HCT116 (cell line): ENCODE data around the gene LEUTX. TPM values are rescaled to one million over a fixed set of nuclear protein-coding genes. Genes with fewer than 3 reads are reported as not detected.

Experiments
- ATAC-seq: fragments of 200-7000 bp; cut with Tn5 transposase; 2 replicates; pipeline ENCODE4 v1.9.1; 2020; ENCODE audit warnings: mild to moderate bottlenecking, moderate library complexity
- BruUV-seq: library from RNA; stranded (reverse); fragments of 400-500 nt; replicated peaks from 2 replicates; lab custom pipeline; 2021; lab: Mats Ljungman, UMichigan
- CTCF ChIA-PET: fragments of 300-600 bp; sonication (Branson Sonifier 250); formaldehyde crosslinking; loops from one replicate; lab custom pipeline; 2021; ENCODE audit warnings: antibody characterized with exemption; lab: Charles Lee
- POLR2A ChIA-PET: fragments of 300-600, 350-600 bp; sonication (Branson Sonifier 250); formaldehyde crosslinking; loops from one replicate; lab custom pipeline; 2021; ENCODE audit warnings: antibody characterized with exemption; lab: Charles Lee
- RAD21 ChIA-PET, 2 experiments: fragments of 300-600 bp; sonication (Branson Sonifier 250); formaldehyde crosslinking; loops; one replicate each; lab custom pipeline; 2023; ENCODE audit warnings: low total read pairs in 2 of 2; ENCODE audit not compliant: uncharacterized antibody in 2 of 2, unreplicated experiment in 2 of 2, low non-redundant PET in 1 of 2; lab: Charles Lee
- DNase-seq: peaks from one replicate; pipeline ENCODE4 v3.0.0-alpha.2; 2010; ENCODE audit warnings: low read depth, low spot score
- H2AFZ ChIP-seq: fragments of 200-600 bp; shearing (Covaris generic), sonication (generic); 2 replicates; pipeline ENCODE4 v1.6.1; 2017; ENCODE audit warnings: low read depth, mixed run types, mixed read lengths, antibody characterized with exemption, low read length; ENCODE audit not compliant: poor library complexity, severe bottlenecking
- H3K27ac ChIP-seq: 2 replicates; pipeline ENCODE4 v1.5.1; 2012; ENCODE audit warnings: low read depth, low read length
- H3K27me3 ChIP-seq: fragments of 200-600 bp; sonication (generic); 2 replicates; pipeline ENCODE4 v1.6.1; 2016; ENCODE audit warnings: mixed run types, low read length, mixed read lengths; ENCODE audit not compliant: insufficient read depth
- H3K36me3 ChIP-seq, 2 experiments: fragments of 200-500 bp in 1 of 2; fragments of 200-600 bp in 1 of 2; sonication (Bioruptor generic) in 1 of 2; sonication (generic) in 1 of 2; 2 replicates each; pipeline versions ENCODE4 v1.5.1 to v1.6.1; 2014 to 2016; ENCODE audit warnings: low read length in 2 of 2, inconsistent platforms in 1 of 2, mixed read lengths in 1 of 2, mixed run types in 1 of 2; ENCODE audit not compliant: insufficient read depth in 2 of 2, control insufficient read depth in 1 of 2
- H3K4me1 ChIP-seq, 2 experiments: fragments of 200-600 bp in 1 of 2; sonication (generic) in 1 of 2; 2 replicates each; pipeline versions ENCODE4 v1.5.1 to v1.6.1; 2012 to 2017; ENCODE audit warnings: low read length in 2 of 2, inconsistent platforms in 1 of 2, mild to moderate bottlenecking in 1 of 2, mixed read lengths in 1 of 2, mixed run types in 1 of 2, moderate library complexity in 1 of 2; ENCODE audit not compliant: insufficient read depth in 2 of 2, control insufficient read depth in 1 of 2
- H3K4me2 ChIP-seq: fragments of 200-600 bp; sonication (generic); 2 replicates; pipeline ENCODE4 v1.6.1; 2017; ENCODE audit warnings: mixed run types, low read length, mixed read lengths
- H3K4me3 ChIP-seq, 2 experiments: fragments of 200-600 bp in 1 of 2; sonication (generic) in 1 of 2; replicated peaks in 1 of 2; 2 replicates each; pipeline ENCODE4 v1.5.1; 2011 to 2016; ENCODE audit warnings: low read length in 2 of 2, control low read depth in 1 of 2, low read depth in 1 of 2, mild to moderate bottlenecking in 1 of 2, mixed read lengths in 1 of 2, mixed run types in 1 of 2
- H3K79me2 ChIP-seq: fragments of 200-600 bp; sonication (generic); 2 replicates; pipeline ENCODE4 v1.6.1; 2017; ENCODE audit warnings: mild to moderate bottlenecking, mixed run types, low read length, moderate library complexity, mixed read lengths; ENCODE audit not compliant: insufficient read depth
- H3K9ac ChIP-seq: fragments of 200-600 bp; sonication (generic); 2 replicates; pipeline ENCODE4 v1.6.1; 2016; ENCODE audit warnings: low read length, mixed read lengths
- H3K9me2 ChIP-seq: fragments of 200-600 bp; sonication (generic), shearing (Covaris generic); 2 replicates; pipeline ENCODE4 v1.6.1; 2017; ENCODE audit warnings: mixed run types, mild to moderate bottlenecking, moderate library complexity; ENCODE audit not compliant: insufficient read depth
- H3K9me3 ChIP-seq, 2 experiments: fragments of 200-500 bp in 1 of 2; fragments of 200-600 bp in 1 of 2; sonication (Bioruptor generic) in 1 of 2; sonication (generic) in 1 of 2; 2 replicates each; pipeline ENCODE4 v1.6.1; 2014 to 2017; ENCODE audit warnings: low read length in 2 of 2, mixed read lengths in 2 of 2, inconsistent platforms in 1 of 2, low read depth in 1 of 2, mild to moderate bottlenecking in 1 of 2, mixed run types in 1 of 2, moderate library complexity in 1 of 2; ENCODE audit not compliant: control insufficient read depth in 1 of 2, insufficient read depth in 1 of 2
- H4K20me1 ChIP-seq: fragments of 200-600 bp; sonication (generic), shearing (Covaris generic); 2 replicates; pipeline ENCODE4 v1.6.1; 2017; ENCODE audit warnings: mixed run types, mild to moderate bottlenecking, moderate library complexity; ENCODE audit not compliant: insufficient read depth
- CBX3 ChIP-seq: IDR thresholded peaks from 2 replicates; pipeline ENCODE4 v1.6.1; 2012; ENCODE audit warnings: low read depth
- EGR1 ChIP-seq: IDR thresholded peaks from 2 replicates; pipeline ENCODE4 v1.6.1; 2012; ENCODE audit warnings: low read depth
- EZH2 ChIP-seq: fragments of 200-600 bp; sonication (generic); IDR thresholded peaks from 2 replicates; pipeline ENCODE4 v1.6.1; 2017; ENCODE audit warnings: antibody characterized with exemption, mixed run types
- POLR2A ChIP-seq: IDR thresholded peaks from 2 replicates; pipeline ENCODE4 v1.7.0; 2011; ENCODE audit warnings: borderline replicate concordance; ENCODE audit not compliant: insufficient read depth, insufficient read length; ENCODE audit errors: extremely low read depth
- POLR2AphosphoS5 ChIP-seq: IDR thresholded peaks from 2 replicates; pipeline ENCODE4 v1.6.1; 2011; ENCODE audit warnings: mild to moderate bottlenecking, low read depth, low read length, moderate library complexity
- RAD21 ChIP-seq: IDR thresholded peaks from 2 replicates; pipeline ENCODE4 v1.6.1; 2012; ENCODE audit warnings: low read depth, mild to moderate bottlenecking
- SIN3A ChIP-seq: IDR thresholded peaks from 2 replicates; pipeline ENCODE4 v1.6.1; 2012; ENCODE audit warnings: low read depth
- SP1 ChIP-seq: IDR thresholded peaks from 2 replicates; pipeline ENCODE4 v1.6.1; 2012; ENCODE audit warnings: low read depth
- SRF ChIP-seq: IDR thresholded peaks from 2 replicates; pipeline ENCODE4 v1.6.1; 2012; ENCODE audit warnings: low read depth
- TCF7L2 ChIP-seq: IDR thresholded peaks from 2 replicates; pipeline ENCODE4 v1.7.0; 2011; ENCODE audit warnings: borderline replicate concordance, inconsistent platforms; ENCODE audit not compliant: insufficient read depth, insufficient read length; ENCODE audit errors: extremely low read depth
- intact Hi-C: fragments of 100-400 bp; cut with micrococcal nuclease; formaldehyde crosslinking; loops from 2 replicates; pipeline ENCODE4 v1.10.0; 2022
- total RNA-seq: library from RNA; stranded (reverse); gene quantifications from one replicate; pipeline ENCODE4 v1.2.1, GENCODE V29; 2021; ENCODE audit not compliant: unreplicated experiment
- TF ChIP-seq, protein P1 (sequence below): IDR thresholded peaks from 2 replicates; pipeline ENCODE4 v1.6.1; 2012
- TF ChIP-seq, protein P2 (sequence below), 3 experiments: fragments of 200-600 bp in 1 of 3; sonication (generic) in 1 of 3; IDR thresholded peaks in 2 of 3; conservative IDR thresholded peaks in 1 of 3; 2 replicates each; pipeline ENCODE4 v1.5.1; 2012 to 2017; ENCODE audit warnings: low read depth in 2 of 3, low read length in 2 of 3, antibody characterized with exemption in 1 of 3, borderline replicate concordance in 1 of 3, control low read depth in 1 of 3, mild to moderate bottlenecking in 1 of 3, mixed read lengths in 1 of 3, mixed run types in 1 of 3, moderate library complexity in 1 of 3; ENCODE audit not compliant: insufficient read depth in 1 of 3
- TF ChIP-seq, protein P3 (sequence below): IDR thresholded peaks from 2 replicates; pipeline ENCODE4 v1.6.1; 2012; ENCODE audit warnings: low read depth
- TF ChIP-seq, protein P4 (sequence below): IDR thresholded peaks from 2 replicates; pipeline ENCODE4 v1.6.1; 2012

LEUTX gene
- total RNA-seq, 1 experiment from 2014 or later = not detected

DNA sequence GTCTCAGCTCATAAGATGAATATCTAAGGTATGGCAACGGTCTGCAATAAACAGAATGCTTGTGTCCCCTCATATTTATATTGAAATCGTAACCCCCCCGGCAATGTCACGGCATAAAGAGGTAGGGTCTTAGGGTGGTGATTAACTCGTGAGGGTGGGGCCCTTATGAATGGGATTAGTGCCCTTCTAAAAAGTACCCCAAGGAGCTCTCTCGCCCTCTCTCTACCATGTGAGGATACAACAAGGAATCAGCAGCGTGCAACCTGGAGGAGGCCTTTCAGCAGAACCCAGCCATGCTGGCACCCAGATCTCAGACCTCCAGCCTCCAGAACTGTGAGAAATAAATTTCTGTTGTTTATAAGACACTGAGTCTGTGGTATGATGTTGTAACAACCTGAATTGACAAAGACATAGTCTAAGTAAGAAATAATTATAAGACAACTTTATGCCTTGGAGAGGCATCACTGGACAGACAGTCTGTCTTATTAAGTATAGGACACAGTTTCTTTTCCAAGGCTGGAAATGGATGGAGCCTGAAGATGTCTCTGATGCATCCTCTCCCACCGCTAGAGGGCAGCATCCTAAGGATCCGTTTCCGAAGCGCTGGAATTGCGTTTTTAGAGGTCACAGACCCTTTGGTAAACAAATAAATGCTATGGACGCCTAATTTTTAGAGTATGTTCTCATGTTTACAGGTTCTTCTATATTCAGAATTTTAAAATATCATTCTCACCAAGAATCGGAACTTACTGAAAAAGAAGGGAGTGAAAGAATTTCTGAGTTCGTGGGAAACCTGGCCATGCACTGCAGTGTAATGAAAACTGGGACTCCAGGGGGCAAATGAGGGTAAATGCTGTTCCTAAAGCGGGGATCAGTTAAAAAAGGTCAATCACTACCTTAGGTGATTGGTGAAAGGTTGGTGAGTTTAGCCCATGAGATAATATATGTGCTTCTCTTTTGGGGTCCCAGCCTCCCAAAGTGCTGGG is 13.3 kb upstream of the LEUTX start:
- Histone ChIP-seq H3K27ac (no peak overlapping the region), H3K4me1 (no peaks in the 10 kb centered on the region), H4K20me1 (no peaks in the 10 kb centered on the region), H3K4me3 (no peak overlapping the region), H3K36me3 (no peaks in the 10 kb centered on the region), H3K4me2 (no peak overlapping the region), H3K27me3 (no peaks in the 10 kb centered on the region; the same call in 1 of the 2 replicates), H3K9me3 (no peaks in the 10 kb centered on the region), H3K9me2 (no peaks in the 10 kb centered on the region), H2AFZ (peak overlapping the region; percentile 94)
- DNase-seq (peak; percentile 36), ATAC-seq (peak; percentile 62)
- RAD21 ChIA-PET = no interaction called here
- intact Hi-C loops = no loop called here
- POLR2A ChIA-PET = no interaction called here
- CTCF ChIA-PET = interaction anchor here (0.8 to 1.6 kb wide), 3 partner anchors 10 to 205 kb away, joined by 3 to 5 read pairs (median 4); partner anchors contain the start of gene PSMC4
- TF ChIP-seq, protein P1, sequence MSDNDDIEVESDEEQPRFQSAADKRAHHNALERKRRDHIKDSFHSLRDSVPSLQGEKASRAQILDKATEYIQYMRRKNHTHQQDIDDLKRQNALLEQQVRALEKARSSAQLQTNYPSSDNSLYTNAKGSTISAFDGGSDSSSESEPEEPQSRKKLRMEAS = no peak
- TF ChIP-seq, protein P2, sequence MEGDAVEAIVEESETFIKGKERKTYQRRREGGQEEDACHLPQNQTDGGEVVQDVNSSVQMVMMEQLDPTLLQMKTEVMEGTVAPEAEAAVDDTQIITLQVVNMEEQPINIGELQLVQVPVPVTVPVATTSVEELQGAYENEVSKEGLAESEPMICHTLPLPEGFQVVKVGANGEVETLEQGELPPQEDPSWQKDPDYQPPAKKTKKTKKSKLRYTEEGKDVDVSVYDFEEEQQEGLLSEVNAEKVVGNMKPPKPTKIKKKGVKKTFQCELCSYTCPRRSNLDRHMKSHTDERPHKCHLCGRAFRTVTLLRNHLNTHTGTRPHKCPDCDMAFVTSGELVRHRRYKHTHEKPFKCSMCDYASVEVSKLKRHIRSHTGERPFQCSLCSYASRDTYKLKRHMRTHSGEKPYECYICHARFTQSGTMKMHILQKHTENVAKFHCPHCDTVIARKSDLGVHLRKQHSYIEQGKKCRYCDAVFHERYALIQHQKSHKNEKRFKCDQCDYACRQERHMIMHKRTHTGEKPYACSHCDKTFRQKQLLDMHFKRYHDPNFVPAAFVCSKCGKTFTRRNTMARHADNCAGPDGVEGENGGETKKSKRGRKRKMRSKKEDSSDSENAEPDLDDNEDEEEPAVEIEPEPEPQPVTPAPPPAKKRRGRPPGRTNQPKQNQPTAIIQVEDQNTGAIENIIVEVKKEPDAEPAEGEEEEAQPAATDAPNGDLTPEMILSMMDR (IDR thresholded peaks at IDR 0.05 in 2 of 3, conservative IDR thresholded peaks at IDR 0.05 in 1 of 3; ENCODE audit: borderline replicate concordance in 1 of 3, insufficient read depth in 1 of 3, low read depth in 2 of 3, low read length in 2 of 3) = peak; percentile 43 to 95 (median 87); a peak in 5 of 6 replicates
- no peak for TF ChIP-seq EGR1
- TF ChIP-seq, protein P3, sequence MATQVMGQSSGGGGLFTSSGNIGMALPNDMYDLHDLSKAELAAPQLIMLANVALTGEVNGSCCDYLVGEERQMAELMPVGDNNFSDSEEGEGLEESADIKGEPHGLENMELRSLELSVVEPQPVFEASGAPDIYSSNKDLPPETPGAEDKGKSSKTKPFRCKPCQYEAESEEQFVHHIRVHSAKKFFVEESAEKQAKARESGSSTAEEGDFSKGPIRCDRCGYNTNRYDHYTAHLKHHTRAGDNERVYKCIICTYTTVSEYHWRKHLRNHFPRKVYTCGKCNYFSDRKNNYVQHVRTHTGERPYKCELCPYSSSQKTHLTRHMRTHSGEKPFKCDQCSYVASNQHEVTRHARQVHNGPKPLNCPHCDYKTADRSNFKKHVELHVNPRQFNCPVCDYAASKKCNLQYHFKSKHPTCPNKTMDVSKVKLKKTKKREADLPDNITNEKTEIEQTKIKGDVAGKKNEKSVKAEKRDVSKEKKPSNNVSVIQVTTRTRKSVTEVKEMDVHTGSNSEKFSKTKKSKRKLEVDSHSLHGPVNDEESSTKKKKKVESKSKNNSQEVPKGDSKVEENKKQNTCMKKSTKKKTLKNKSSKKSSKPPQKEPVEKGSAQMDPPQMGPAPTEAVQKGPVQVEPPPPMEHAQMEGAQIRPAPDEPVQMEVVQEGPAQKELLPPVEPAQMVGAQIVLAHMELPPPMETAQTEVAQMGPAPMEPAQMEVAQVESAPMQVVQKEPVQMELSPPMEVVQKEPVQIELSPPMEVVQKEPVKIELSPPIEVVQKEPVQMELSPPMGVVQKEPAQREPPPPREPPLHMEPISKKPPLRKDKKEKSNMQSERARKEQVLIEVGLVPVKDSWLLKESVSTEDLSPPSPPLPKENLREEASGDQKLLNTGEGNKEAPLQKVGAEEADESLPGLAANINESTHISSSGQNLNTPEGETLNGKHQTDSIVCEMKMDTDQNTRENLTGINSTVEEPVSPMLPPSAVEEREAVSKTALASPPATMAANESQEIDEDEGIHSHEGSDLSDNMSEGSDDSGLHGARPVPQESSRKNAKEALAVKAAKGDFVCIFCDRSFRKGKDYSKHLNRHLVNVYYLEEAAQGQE = no peak
- 0 out of 2 replicates have a peak, but pooled peaks have one; percentile 18 for TF ChIP-seq CBX3
- no peak for TF ChIP-seq POLR2AphosphoS5
- no peak for TF ChIP-seq SP1
- TF ChIP-seq SIN3A = no peak
- TF ChIP-seq TCF7L2 = no peak
- no peak for TF ChIP-seq SRF
- TF ChIP-seq RAD21 = peak; percentile 27; the same call in 1 of the 2 replicates
- TF ChIP-seq, protein P4, sequence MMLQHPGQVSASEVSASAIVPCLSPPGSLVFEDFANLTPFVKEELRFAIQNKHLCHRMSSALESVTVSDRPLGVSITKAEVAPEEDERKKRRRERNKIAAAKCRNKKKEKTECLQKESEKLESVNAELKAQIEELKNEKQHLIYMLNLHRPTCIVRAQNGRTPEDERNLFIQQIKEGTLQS = no peak
- TF ChIP-seq EZH2 = no peak
- no peak for TF ChIP-seq POLR2A
- TF ChIP-seq, all 23 proteins: peak for 3
- Histone ChIP-seq H3K9ac (no peak overlapping the region), H3K79me2 (no peaks in the 10 kb centered on the region)
- BruUV-seq = no TSS peak
